ENCODE measurements around the gene LRCH1.

GRCh38 chr13:46609052-46609451 lies 56.1 kb downstream of the LRCH1 start:
- TF ChIP-seq CTCF (IDR thresholded peaks at IDR 0.05; ENCODE audit: borderline replicate concordance, extremely low read depth, low read length, poor library complexity, severe bottlenecking): no peak
- no peak for TF ChIP-seq EZH2 (IDR thresholded peaks at IDR 0.05; ENCODE audit: borderline replicate concordance, low read depth, low read length, severe bottlenecking)
